Activated T-cell treated with anti-CD3 and anti-CD28 coated beads, Interleukin-2, amount 50 U/mL, for 24 hours (primary cell): ENCODE results near the gene ADARB2.

ENCODE experiments used
- DNase-seq: peaks from one replicate; pipeline ENCODE4 v3.0.0-alpha.2; 2020
- H3K27ac Mint-ChIP-seq: 2 replicates; pipeline ENCODE4 v1.8.0; 2020; ENCODE audit warnings: mild to moderate bottlenecking, mixed read lengths
- H3K27me3 Mint-ChIP-seq: 2 replicates; pipeline ENCODE4 v1.8.0; 2020; ENCODE audit warnings: mixed read lengths
- H3K36me3 Mint-ChIP-seq: 2 replicates; pipeline ENCODE4 v1.8.0; 2020; ENCODE audit warnings: low read depth, mixed read lengths
- H3K4me1 Mint-ChIP-seq: 2 replicates; pipeline ENCODE4 v1.8.0; 2020; ENCODE audit warnings: low read depth, mixed read lengths
- H3K4me3 Mint-ChIP-seq: 2 replicates; pipeline ENCODE4 v1.8.0; 2020; ENCODE audit warnings: mild to moderate bottlenecking, moderate library complexity, mixed read lengths
- H3K9me3 Mint-ChIP-seq: 2 replicates; pipeline ENCODE4 v1.8.0; 2020; ENCODE audit warnings: mixed read lengths

Gene ADARB2

DNA sequence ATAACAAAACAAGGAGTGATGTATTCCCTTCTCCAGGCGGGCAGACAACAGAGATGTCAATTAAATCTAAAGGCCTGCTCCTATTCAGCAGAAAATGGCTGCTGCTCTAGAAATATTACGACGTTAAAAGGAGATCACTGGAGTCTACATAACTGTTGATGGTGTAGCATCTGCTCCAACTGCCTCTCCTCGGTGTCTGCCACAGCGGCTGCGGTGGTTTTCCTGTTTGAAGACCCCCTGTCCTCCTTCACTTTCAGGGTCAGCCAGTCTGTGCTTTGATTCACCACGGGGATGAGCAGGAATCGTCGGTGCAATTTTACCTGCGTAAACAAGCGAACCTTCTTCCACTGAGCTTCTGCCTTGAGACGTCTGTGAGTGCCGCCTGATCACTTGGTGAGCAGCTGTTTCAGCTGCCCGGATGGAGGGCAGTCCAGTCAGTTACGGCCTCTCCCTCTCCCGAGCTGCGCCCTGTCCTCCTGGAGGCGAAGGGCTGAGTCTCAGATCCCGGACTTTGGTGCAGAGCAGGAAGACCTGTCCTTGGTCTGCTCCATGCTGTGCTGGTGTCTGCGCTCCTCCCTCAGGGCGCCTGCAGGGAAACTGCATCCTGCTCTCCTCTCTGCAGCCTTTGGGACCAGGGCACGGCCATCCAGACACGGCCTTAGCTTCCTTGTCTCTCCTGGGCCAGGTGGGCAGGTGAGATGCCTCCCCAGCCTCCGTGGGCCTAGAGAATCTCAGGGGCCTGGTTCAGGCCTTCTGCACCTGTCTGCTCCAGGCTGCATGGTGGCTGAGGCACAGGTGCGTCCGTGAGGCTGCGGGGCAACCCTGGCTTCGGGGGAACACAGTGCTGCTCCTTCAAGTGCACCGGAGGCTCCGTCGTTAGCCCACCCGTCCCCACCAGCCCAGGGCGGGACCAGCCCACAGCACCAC, 326.6 kb downstream of the ADARB2 start:
- no peak for DNase-seq
- Mint-ChIP-seq H3K27me3 (peaks cover 28% of the 10 kb centered on the region), H3K36me3 (no peaks in the 10 kb centered on the region), H3K4me3 (no peak overlapping the region), H3K27ac (no peak overlapping the region), H3K9me3 (no peaks in the 10 kb centered on the region), H3K4me1 (no peaks in the 10 kb centered on the region)

DNA sequence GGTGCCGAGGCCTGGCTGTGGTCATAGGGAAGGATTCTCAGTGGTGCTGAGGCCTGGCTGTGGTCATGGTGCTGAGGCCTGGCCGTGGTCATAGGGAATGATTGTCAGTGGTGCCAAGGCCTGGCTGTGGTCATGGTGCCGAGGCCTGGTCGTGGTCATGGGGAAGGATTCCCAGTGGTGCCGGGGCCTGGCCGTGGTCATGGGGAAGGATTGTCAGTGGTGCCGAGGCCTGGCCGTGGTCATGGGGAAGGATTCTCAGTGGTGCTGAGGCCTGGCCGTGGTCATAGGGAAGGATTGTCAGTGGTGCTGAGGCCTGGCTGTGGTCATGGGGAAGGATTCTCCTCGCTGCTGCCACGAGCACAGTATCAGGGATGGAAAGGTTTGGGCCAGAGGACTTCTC, 327.3 kb downstream of the ADARB2 start:
- H3K27ac Mint-ChIP-seq, result no peak overlapping the region
- DNase-seq, result no peak
- H3K4me3 Mint-ChIP-seq, result no peak overlapping the region
- no peaks in the 10 kb centered on the region for H3K36me3 Mint-ChIP-seq
- no peaks in the 10 kb centered on the region for H3K4me1 Mint-ChIP-seq
- H3K27me3 Mint-ChIP-seq, result peaks cover 28% of the 10 kb centered on the region
- no peaks in the 10 kb centered on the region for H3K9me3 Mint-ChIP-seq

DNA sequence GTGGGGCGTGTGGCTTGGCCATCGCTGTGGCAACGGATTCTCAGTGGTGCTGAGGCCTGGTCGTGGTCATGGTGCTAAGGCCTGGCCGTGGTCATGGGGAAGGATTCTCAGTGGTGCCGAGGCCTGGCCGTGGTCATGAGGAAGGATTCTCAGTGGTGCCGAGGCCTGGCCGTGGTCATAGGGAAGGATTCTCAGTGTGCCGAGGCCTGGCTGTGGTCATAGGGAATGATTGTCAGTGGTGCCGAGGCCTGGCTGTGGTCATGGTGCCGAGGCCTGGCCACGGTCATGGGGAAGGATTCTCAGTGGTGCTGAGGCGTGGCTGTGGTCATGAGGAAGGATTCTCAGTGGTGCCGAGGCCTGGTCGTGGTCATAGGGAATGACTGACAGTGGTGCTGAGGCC, 327.9 kb downstream of the ADARB2 start:
- no peak overlapping the region for H3K27ac Mint-ChIP-seq
- H3K27me3 Mint-ChIP-seq, result peaks cover 24% of the 10 kb centered on the region
- H3K9me3 Mint-ChIP-seq, result no peaks in the 10 kb centered on the region
- DNase-seq, result no peak
- H3K4me3 Mint-ChIP-seq, result no peak overlapping the region
- H3K36me3 Mint-ChIP-seq, result no peaks in the 10 kb centered on the region
- H3K4me1 Mint-ChIP-seq, result no peaks in the 10 kb centered on the region

DNA sequence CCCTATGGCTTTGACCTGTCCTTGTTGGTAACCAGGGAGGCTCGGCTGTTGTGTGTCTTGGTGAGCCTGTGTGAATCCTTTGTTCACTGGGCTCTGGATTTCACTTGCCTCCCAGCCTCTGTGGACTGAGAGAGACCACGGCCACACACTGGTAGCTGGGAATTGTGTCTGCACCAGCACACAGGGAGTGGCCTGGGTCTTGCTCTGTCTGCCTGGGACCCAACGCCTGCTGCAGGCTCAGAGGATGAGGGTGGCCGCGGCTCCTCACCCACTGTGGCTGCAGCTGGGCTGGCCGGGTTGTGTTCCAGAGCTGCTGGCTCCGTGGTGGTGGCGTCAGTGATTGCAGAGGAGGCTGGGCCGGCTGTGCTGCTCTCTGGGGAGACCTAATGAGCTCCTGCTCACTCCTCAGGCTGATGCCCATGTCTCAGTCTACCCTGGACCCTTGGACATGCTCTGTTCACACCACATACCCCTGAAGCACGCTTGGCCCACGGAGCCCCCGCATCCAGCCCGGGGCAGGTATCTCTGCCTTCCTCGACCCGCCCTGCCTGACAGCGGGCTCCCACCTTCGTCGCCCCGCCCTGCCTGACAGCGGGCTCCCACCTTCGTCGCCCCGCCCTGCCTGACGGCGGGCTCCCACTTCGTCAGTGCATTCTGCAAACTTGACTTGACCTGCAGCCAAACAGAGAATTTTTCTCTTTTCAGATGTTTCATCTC, 328.5 kb downstream of the ADARB2 start:
- Mint-ChIP-seq H3K27ac (no peak overlapping the region), H3K4me1 (no peaks in the 10 kb centered on the region), H3K9me3 (no peaks in the 10 kb centered on the region), H3K4me3 (no peak overlapping the region), H3K27me3 (peaks cover 19% of the 10 kb centered on the region), H3K36me3 (no peaks in the 10 kb centered on the region)
- DNase-seq, result no peak

DNA sequence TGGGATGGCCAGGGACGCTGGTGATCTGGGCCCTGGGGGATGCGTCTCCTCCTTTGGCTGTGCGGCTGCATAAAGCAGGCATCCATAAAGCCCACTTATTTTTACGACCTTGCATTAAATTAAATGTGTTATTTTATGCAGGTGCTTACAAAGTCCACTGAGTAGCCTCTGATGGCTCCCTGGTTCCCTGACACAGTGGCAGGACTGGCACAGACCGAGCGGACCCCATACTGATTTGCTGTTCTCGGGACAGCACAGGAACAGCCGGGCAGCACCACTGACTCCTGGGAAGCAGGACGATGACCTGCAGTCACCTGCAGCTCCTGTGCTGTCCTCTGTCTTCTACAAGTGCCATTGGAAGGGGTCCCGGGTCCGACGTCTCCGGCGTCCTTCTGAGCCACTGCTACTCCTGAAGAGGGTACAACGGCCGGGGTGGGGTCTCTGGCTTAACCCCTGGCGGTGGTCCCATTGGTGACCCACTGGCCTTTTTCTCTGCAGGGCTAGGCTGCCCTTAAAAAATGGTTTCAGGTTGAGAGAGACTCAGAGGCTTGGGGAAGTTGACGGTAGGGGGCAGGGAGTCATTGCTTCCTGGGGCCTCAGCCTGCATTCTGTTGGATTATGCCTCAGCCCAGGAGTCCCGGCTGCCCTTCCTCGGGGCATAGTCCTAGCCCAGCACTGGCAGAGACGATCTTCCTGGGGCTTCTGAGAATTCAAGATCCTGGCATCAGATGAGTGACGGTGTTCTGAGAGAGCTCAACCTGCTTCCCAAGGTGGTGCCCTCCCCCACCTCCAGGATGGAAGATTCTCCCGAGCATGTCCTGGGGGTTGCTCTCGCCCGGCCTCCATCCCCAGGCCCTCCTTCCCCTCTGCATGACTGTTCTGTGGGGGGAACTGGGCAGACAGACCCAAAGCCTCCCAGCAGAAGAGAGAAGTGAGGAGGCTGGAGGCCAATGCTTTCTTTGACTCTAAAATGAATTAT, 330.1 kb downstream of the ADARB2 start:
- Mint-ChIP-seq H3K4me1 (no peaks in the 10 kb centered on the region), H3K36me3 (no peaks in the 10 kb centered on the region), H3K27ac (no peak overlapping the region), H3K27me3 (peaks cover 7% of the 10 kb centered on the region), H3K9me3 (no peaks in the 10 kb centered on the region), H3K4me3 (no peak overlapping the region)
- no peak for DNase-seq

DNA sequence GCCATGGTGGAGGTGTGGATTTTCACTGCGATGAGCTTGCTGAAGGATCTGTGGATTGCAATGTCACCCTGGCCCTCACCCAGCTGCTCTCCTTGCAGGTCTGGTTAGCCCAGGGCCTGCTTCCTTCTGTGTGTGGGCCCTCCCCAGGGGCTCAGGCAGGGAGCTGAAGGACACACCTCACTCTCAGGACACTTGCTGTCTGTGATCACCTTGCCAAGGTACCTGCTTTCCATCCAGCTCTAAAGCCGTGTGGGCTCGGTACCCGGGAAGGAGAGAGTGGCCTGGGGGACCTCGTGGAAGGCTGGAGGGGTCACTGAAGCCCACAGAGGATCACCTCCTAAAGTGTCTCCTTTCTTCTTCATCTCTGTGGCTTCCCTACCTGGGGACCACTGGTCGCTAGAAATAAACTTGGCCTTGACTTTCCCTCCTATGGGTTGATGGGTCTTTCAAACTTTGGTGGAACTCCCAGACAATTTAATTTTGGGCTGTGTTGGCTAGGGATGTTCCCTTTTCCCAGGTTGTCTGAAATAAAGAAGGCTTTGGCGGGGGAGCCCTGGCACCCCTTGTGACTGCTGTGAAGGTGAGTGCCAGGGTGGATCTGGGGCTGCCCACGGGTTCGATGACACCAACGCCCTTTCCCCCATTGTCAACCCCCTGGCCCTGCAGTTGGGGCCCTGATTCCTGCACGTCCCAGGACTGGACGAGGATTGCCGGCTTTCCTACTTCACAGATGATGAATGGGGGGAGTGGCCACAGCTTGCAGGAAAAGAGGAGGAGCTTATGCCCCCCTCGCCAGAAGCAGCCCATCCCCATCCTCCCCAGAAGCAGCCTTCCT, 331.0 kb downstream of the ADARB2 start:
- Mint-ChIP-seq H3K4me1 (no peaks in the 10 kb centered on the region), H3K4me3 (no peak overlapping the region), H3K27ac (no peak overlapping the region), H3K9me3 (no peaks in the 10 kb centered on the region), H3K36me3 (no peaks in the 10 kb centered on the region), H3K27me3 (no peaks in the 10 kb centered on the region)
- no peak for DNase-seq

DNA sequence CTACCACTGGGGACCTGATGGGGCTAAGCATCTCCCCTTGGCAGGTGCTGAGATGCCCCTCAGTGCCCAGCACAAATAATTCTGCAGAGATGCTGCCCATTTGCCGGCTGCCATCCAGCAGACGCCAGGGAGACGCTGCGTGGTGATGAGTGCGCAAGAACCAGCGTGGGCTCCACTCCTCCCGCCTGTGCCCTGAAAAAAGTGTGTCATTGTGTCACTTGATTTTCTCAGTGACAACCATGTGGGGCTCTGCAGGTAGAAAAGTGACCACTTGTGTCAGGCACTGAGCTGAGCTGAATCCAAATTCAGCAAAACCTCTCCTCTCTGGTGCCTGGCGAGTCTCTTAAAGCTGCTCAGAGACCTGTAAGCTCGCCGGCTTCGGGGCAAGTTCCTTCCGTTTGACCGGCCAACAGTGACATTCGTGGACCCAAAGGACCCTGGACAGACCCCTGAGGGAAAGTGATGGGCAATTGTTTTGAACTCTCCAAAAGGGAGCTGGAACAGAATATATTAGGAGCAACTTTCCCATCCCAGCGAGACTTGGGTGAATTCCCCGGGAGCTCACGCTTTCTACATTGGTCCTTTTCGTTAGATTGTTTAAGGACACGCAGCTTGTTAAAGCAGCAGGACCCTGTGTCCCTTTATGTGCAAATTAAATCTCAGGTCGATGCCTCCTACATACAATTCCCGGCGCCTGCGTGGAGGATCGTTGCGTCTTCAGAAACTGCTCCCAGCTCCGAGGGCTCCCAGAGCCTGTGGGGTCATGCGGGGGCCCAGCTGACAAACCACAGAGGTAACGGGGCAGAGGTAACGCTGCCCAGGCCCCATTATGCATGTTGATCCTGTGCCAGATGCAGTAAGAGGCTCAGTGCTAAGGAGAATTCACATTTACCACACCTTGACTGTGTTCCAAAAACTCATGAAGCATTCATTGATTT, 332.7 kb downstream of the ADARB2 start:
- H3K4me3 Mint-ChIP-seq, result no peak overlapping the region

DNA sequence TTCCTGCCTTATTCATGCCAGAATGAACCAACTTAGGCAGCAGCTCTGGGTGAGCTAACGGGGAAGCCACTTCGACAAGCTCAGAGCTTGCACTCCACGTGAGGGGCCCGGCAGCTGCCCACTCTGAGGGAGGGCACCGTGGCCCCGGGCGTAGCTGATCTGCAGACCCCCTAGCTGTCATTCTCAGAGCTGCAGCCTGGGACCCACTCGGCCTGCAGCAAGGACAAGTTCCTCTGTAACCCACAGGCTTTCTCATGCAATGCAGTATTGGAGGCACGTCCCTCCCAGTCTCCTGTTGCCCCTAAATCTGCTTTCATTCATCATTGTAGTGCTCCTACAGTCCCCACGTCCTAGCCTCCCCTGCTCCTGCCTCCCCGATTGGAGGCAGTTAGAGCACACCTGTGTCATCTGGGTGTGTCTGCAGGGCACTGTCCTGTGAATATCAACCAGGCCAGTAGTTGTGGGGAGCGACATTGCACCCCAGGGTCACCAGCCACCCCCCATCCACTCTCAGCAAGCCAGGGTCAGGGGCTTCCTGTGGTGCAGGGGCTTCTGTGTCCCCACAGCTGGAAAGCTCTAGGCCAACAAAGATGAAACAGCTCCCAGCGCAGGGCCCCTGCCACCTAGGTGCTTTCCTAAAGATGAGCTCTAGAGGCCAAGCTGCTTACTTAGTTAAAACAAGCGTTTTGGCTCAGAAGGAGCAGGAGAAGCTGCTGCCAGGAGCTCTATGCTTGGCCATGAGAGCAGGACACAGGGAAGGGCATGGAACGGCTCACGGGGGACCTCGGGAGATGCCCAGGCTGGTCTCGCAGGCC, 333.6 kb downstream of the ADARB2 start:
- Mint-ChIP-seq H3K9me3 (no peaks in the 10 kb centered on the region), H3K4me3 (no peak overlapping the region), H3K27ac (no peak overlapping the region), H3K4me1 (no peaks in the 10 kb centered on the region), H3K27me3 (no peaks in the 10 kb centered on the region), H3K36me3 (no peaks in the 10 kb centered on the region)
- DNase-seq, result no peak

More for the DNA sequence above, 332.7 kb downstream of the ADARB2 start:
- no peaks in the 10 kb centered on the region for H3K36me3 Mint-ChIP-seq
- no peak for DNase-seq
- no peak overlapping the region for H3K27ac Mint-ChIP-seq
- no peaks in the 10 kb centered on the region for H3K27me3 Mint-ChIP-seq
- H3K9me3 Mint-ChIP-seq, result no peaks in the 10 kb centered on the region
- no peaks in the 10 kb centered on the region for H3K4me1 Mint-ChIP-seq

DNA sequence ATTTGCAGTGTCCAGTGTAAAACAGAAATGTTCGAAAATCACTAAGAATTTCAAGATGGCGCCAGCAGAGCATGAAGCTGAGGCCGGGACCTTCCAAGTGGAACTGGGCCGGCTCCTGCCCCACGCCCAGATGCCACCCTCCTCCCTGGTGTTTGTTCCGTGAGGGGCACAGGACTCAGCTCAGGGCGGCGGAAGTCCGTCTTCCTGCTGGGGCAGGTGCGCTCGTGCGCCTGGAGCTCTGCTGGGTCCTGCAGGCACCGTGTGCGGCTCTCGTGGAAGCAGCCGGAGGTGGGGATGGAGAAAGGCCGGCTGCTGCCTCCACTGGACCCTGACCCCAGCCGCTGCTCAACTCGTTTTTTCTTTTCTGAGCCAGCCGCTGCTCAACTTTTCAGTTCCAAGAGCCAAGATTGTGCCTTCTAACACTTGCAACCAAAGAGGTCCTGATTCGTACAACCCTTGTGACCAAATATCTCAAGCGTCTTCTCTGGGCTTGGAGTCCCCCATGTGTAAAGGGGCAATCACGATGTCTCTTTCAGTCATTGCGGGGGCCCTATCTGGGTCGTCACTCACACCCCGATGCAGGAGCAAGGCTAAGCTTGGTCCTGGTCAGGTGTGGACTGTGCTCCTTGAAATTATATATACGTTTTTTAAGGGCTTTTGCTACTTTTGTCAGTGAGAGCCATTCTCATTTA, 334.4 kb downstream of the ADARB2 start:
- no peak for DNase-seq
- H3K27ac Mint-ChIP-seq, result no peak overlapping the region
- H3K4me3 Mint-ChIP-seq, result no peak overlapping the region
- no peaks in the 10 kb centered on the region for H3K27me3 Mint-ChIP-seq
- no peaks in the 10 kb centered on the region for H3K4me1 Mint-ChIP-seq
- no peaks in the 10 kb centered on the region for H3K9me3 Mint-ChIP-seq
- no peaks in the 10 kb centered on the region for H3K36me3 Mint-ChIP-seq

DNA sequence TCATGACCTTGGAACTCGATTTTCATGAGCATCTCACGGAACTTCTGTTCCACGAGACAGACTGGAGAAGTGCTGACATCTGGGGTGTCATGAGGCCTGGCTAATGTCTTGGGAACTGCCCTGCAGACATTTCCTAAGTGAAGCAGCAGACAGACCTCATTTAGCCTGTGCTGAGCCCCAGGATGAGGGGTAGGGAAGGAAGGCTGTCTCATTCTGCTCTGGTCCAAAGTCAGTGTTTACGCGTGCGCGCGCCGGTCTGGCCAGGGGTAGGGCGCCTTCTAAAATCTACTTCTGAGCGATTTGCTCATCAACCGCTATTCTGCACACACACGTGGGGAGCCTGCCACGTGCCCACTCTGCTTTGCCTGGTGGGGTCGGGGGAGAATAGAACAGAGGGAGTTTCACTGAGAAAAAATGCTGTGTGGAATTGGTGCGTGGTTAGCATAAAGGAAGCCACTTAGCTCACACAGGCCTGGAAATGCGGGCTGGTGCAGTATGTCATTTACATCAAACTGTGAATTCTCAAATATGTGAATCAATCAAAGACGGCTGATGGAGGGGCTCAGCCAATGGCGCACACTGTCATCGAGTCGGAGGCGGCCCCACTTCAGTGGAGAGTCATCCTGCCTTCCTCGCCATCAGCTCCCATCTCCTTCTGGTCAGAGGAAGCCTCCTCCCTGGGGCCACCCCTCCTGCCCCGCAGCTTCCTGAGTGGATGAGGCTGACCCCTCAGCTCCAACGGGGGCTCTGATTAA, 335.1 kb downstream of the ADARB2 start:
- no peak for DNase-seq
- Mint-ChIP-seq H3K4me1 (no peaks in the 10 kb centered on the region), H3K27ac (no peak overlapping the region), H3K4me3 (no peak overlapping the region), H3K36me3 (no peaks in the 10 kb centered on the region), H3K27me3 (no peaks in the 10 kb centered on the region), H3K9me3 (no peaks in the 10 kb centered on the region)
